Ecto neural progenitor cell (in vitro differentiated cells): Measurements from ENCODE around the gene SUPT5H.

ENCODE experiments used
- DNase-seq: peaks from one replicate; pipeline ENCODE4 v3.0.0-alpha.2; 2018; ENCODE audit warnings: low spot score

Gene SUPT5H

GRCh38 chr19:39520541-39521484, 75.4 kb downstream of the SUPT5H start:
- DNase-seq = no peak

- no peak for DNase-seq
Measured at GRCh38 chr19:39524495-39524894, 79.1 kb downstream of the SUPT5H start.

DNA sequence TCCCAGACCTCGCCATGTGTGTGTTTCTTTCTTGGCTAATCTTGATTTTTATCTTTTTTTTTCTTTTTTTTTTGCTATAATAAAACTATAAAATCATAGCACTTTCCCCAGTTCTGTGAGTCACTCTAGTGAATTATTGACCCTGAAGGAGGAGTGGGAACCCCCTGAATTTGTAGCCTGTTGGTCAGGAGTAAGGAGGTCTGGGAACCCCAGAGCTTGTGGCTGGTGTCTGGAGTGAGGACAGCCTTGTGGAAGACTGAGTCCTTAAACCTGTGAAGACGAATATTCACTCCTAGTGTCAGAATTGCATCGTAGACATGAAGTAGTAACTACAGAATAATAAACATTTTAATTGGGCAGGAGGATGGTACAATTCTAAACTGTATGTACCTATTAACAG, 79.8 kb downstream of the SUPT5H start:
- DNase-seq = no peak
